IMR-90 (cell line): ENCODE data around the gene NTNG2. TPM values are rescaled to one million over a fixed set of nuclear protein-coding genes. Genes with fewer than 3 reads are reported as not detected.

Experiments used
- ATAC-seq: fragments of 200-7000 bp; cut with Tn5 transposase; 2 replicates; pipeline ENCODE4 v1.9.1; 2020; ENCODE audit warnings: low read depth, mild to moderate bottlenecking, moderate library complexity
- BruUV-seq: library from RNA; stranded (reverse); fragments of 400-500 nt; replicated peaks from 2 replicates; lab custom pipeline; 2021; lab: Mats Ljungman, UMichigan
- CTCF ChIA-PET: fragments of 300-600 bp; formaldehyde crosslinking; extraction: SDS; loops from one replicate; lab custom pipeline; 2021; ENCODE audit warnings: antibody characterized with exemption; lab: Yijun Ruan, JAX
- POLR2A ChIA-PET: fragments of 300-600 bp; sonication (Branson Sonifier 250); formaldehyde crosslinking; loops from one replicate; lab custom pipeline; 2022; ENCODE audit warnings: antibody characterized with exemption; ENCODE audit not compliant: unreplicated experiment; lab: Charles Lee
- DNase-seq: peaks from one replicate; pipeline ENCODE4 v3.0.0; 2013
- H2AFZ ChIP-seq: replicated peaks from 2 replicates; pipeline ENCODE3; 2013; ENCODE audit warnings: low read length, mild to moderate bottlenecking; ENCODE audit not compliant: poor library complexity
- H2AK5ac ChIP-seq: 2 replicates; pipeline ENCODE4 v1.6.1; 2013; ENCODE audit warnings: low read depth, low read length, inconsistent platforms
- H2AK9ac ChIP-seq: replicated peaks from 2 replicates; pipeline ENCODE3; 2013; ENCODE audit warnings: mild to moderate bottlenecking, low read depth, low read length, moderate library complexity; ENCODE audit not compliant: poor library complexity
- H2BK120ac ChIP-seq: 2 replicates; pipeline ENCODE4 v1.6.1; 2013; ENCODE audit warnings: low read depth, low read length, inconsistent platforms
- H2BK15ac ChIP-seq: 3 replicates; pipeline ENCODE4 v1.6.1; 2013; ENCODE audit warnings: low read depth, low read length, inconsistent platforms
- H2BK20ac ChIP-seq: 2 replicates; pipeline ENCODE4 v1.6.1; 2013; ENCODE audit warnings: low read depth, mild to moderate bottlenecking, inconsistent platforms, low read length, moderate library complexity
- H2BK5ac ChIP-seq: 2 replicates; pipeline ENCODE4 v1.6.1; 2013; ENCODE audit warnings: mild to moderate bottlenecking, low read depth, low read length, inconsistent platforms; ENCODE audit not compliant: poor library complexity, severe bottlenecking
- H3K14ac ChIP-seq: replicated peaks from 2 replicates; pipeline ENCODE4 v1.6.1; 2013; ENCODE audit warnings: low read depth, low read length, inconsistent platforms
- H3K18ac ChIP-seq: 2 replicates; pipeline ENCODE4 v1.6.1; 2013; ENCODE audit warnings: low read depth, low read length, control low read depth
- H3K23ac ChIP-seq: 2 replicates; pipeline ENCODE4 v1.6.1; 2013; ENCODE audit warnings: low read depth, low read length, inconsistent platforms
- H3K27ac ChIP-seq: 2 replicates; pipeline ENCODE4 v1.5.1; 2013; ENCODE audit warnings: mild to moderate bottlenecking, control low read depth, low read length; ENCODE audit not compliant: insufficient read depth
- H3K27me3 ChIP-seq: 2 replicates; pipeline ENCODE4 v1.6.1; 2013; ENCODE audit warnings: low read length; ENCODE audit not compliant: control insufficient read depth, insufficient read depth
- H3K36me3 ChIP-seq: 2 replicates; pipeline ENCODE4 v1.6.1; 2013; ENCODE audit warnings: low read length, mixed read lengths; ENCODE audit not compliant: control insufficient read depth, insufficient read depth
- H3K4ac ChIP-seq: 2 replicates; pipeline ENCODE4 v1.6.1; 2013; ENCODE audit warnings: low read depth, low read length, inconsistent platforms
- H3K4me1 ChIP-seq: 2 replicates; pipeline ENCODE4 v1.6.1; 2013; ENCODE audit warnings: low read length, mixed read lengths; ENCODE audit not compliant: control insufficient read depth, insufficient read depth
- H3K4me2 ChIP-seq: 2 replicates; pipeline ENCODE4 v1.6.1; 2013; ENCODE audit warnings: low read depth, mild to moderate bottlenecking, control low read depth, low read length, moderate library complexity
- H3K4me3 ChIP-seq: 2 replicates; pipeline ENCODE4 v1.5.1; 2013; ENCODE audit warnings: low read depth, mild to moderate bottlenecking, control low read depth, low read length, moderate library complexity; ENCODE audit not compliant: insufficient read depth
- H3K56ac ChIP-seq: 2 replicates; pipeline ENCODE4 v1.6.1; 2013; ENCODE audit warnings: low read length, inconsistent platforms; ENCODE audit not compliant: insufficient read depth; ENCODE audit errors: extremely low read depth
- H3K79me1 ChIP-seq, 2 experiments: 2 replicates each; pipeline ENCODE4 v1.6.1; 2013; ENCODE audit warnings: low read length in 2 of 2, inconsistent platforms in 1 of 2, low read depth in 1 of 2
- H3K9ac ChIP-seq: 2 replicates; pipeline ENCODE4 v1.6.1; 2013; ENCODE audit warnings: low read depth, low read length, control low read depth
- H3K9me1 ChIP-seq: 2 replicates; pipeline ENCODE4 v1.6.1; 2013; ENCODE audit warnings: low read length, inconsistent platforms; ENCODE audit not compliant: insufficient read depth
- H3K9me3 ChIP-seq: 2 replicates; pipeline ENCODE4 v1.6.1; 2013; ENCODE audit warnings: low read length; ENCODE audit not compliant: control insufficient read depth, insufficient read depth
- H4K20me1 ChIP-seq: 2 replicates; pipeline ENCODE4 v1.6.1; 2013; ENCODE audit warnings: low read length, inconsistent platforms; ENCODE audit not compliant: insufficient read depth
- H4K5ac ChIP-seq: 2 replicates; pipeline ENCODE4 v1.6.1; 2013; ENCODE audit warnings: mild to moderate bottlenecking, low read depth, low read length, control low read depth
- H4K8ac ChIP-seq, 2 experiments: 2 replicates each; pipeline ENCODE4 v1.6.1; 2013; ENCODE audit warnings: low read depth in 2 of 2, low read length in 2 of 2, control low read depth in 1 of 2, inconsistent platforms in 1 of 2
- H4K91ac ChIP-seq: 2 replicates; pipeline ENCODE4 v1.6.1; 2013; ENCODE audit warnings: low read depth, low read length, inconsistent platforms; ENCODE audit not compliant: insufficient read depth
- CTCF ChIP-seq: conservative IDR thresholded peaks from 2 replicates; pipeline ENCODE4 v1.5.1; 2012; ENCODE audit warnings: mild to moderate bottlenecking, low read depth, low read length, improper control_type of control experiment
- MAZ ChIP-seq: IDR thresholded peaks from 2 replicates; pipeline ENCODE4 v1.6.1; 2012; ENCODE audit warnings: low read depth, mild to moderate bottlenecking, low read length, improper control_type of control experiment, moderate library complexity, borderline replicate concordance
- MXI1 ChIP-seq: IDR thresholded peaks from 2 replicates; pipeline ENCODE4 v1.6.1; 2012; ENCODE audit warnings: low read depth, mild to moderate bottlenecking, low read length, moderate library complexity, borderline replicate concordance
- POLR2A ChIP-seq: IDR thresholded peaks from 2 replicates; pipeline ENCODE4 v1.6.1; 2012; ENCODE audit warnings: mild to moderate bottlenecking, low read depth, low read length
- RAD21 ChIP-seq: IDR thresholded peaks from 2 replicates; pipeline ENCODE4 v1.6.1; 2012; ENCODE audit warnings: low read length, improper control_type of control experiment
- RFX5 ChIP-seq: IDR thresholded peaks from 2 replicates; pipeline ENCODE4 v1.8.0; 2012; ENCODE audit warnings: low read depth, mild to moderate bottlenecking, low read length, moderate library complexity
- SMC3 ChIP-seq: fragments of 150-350 bp; IDR thresholded peaks from 2 replicates; pipeline ENCODE4 v1.6.1; 2016; ENCODE audit warnings: low read depth, mild to moderate bottlenecking, antibody characterized with exemption, low read length, moderate library complexity
- WGBS, 2 experiments: methylation state at CpG; one replicate each; pipeline versions ENCODE4 v1.1.5 to v1.1.7; 2013; ENCODE audit warnings: missing lambda C conversion rate in 2 of 2; ENCODE audit not compliant: insufficient read length in 1 of 2; ENCODE audit errors: extremely low coverage in 2 of 2; 5-methylcytosine and 5-hydroxymethylcytosine counted together
- dilution Hi-C: fragments of 300-500 bp; cut with HindIII; formaldehyde crosslinking; loops from one replicate; pipeline ENCODE4 v1.14.3; 2018; ENCODE audit warnings: low sequenced_read_pairs; ENCODE audit not compliant: unreplicated experiment
- in situ Hi-C: fragments of 300-500 bp; cut with MboI; formaldehyde crosslinking; loops from 3 replicates; pipeline ENCODE4 v1.14.3; 2019; ENCODE audit warnings: low sequenced_read_pairs, inconsistent platforms, mixed read lengths
- intact Hi-C: fragments of 100-400 bp; cut with micrococcal nuclease; formaldehyde crosslinking; loops from 2 replicates; pipeline ENCODE4 v1.10.0; 2022
- polyA plus RNA-seq, 3 experiments: library from polyadenylated mRNA; depleted of rRNA; stranded (reverse); fragments of >200 nt; gene quantifications; 2 replicates each; pipeline ENCODE4 v1.2.3, GENCODE V29; 2012; ENCODE audit warnings: low replicate concordance in 1 of 3
- total RNA-seq: library from RNA; depleted of rRNA; stranded (reverse); fragments of >200 nt; gene quantifications from 2 replicates; pipeline ENCODE4 v1.2.3, GENCODE V29; 2012

Gene NTNG2
- total and polyA plus RNA-seq, 2 of the 4 experiments (the other 2 are of a cell fraction): 0.54 to 0.84 TPM

- Histone ChIP-seq H3K18ac (no peak overlapping the region), H2AK5ac (no peak overlapping the region), H3K4ac (no peak overlapping the region), H2AFZ (peak overlapping the region; percentile 9), H2AK9ac (no peak overlapping the region), H4K91ac (no peak overlapping the region), H4K5ac (no peak overlapping the region), H3K9me3 (no peaks in the 10 kb centered on the region), H3K4me2 (no peak overlapping the region), H3K9ac (no peak overlapping the region), H3K23ac (no peak overlapping the region), H2BK15ac (no peak overlapping the region), H3K9me1 (no peaks in the 10 kb centered on the region), H3K27ac (no peak overlapping the region), H3K4me3 (no peak overlapping the region), H4K8ac (no peak overlapping the region), H3K4me1 (peaks cover 3% of the 10 kb centered on the region; the same call in 1 of the 2 replicates), H3K14ac (no peak overlapping the region), H3K56ac (no peak overlapping the region), H2BK20ac (no peak overlapping the region), H2BK120ac (no peak overlapping the region), H4K20me1 (peaks cover 3% of the 10 kb centered on the region), H2BK5ac (no peak overlapping the region), H3K79me1 (no peaks in the 10 kb centered on the region), H3K36me3 (no peaks in the 10 kb centered on the region), H3K27me3 (peaks cover 56% of the 10 kb centered on the region)
- in situ Hi-C loops: no loop called here
- dilution Hi-C loops: no loop called here
- WGBS, 2 experiments: 75% methylated on average over 2 of the region's 19 CpGs; no CpG with 5 or more reads in 1 of the 2 experiments
- ATAC-seq: peak; percentile 33
- ChIA-PET CTCF (interaction anchor here (0.5 to 1.2 kb wide), 15 partner anchors 11 to 778 kb away, joined by 3 to 11 read pairs (median 3); partner anchors contain the start of gene NTNG2), POLR2A (no interaction called here)
- TF ChIP-seq SMC3: peak; percentile 95
- TF ChIP-seq RFX5: no peak
- peak; percentile 97 for TF ChIP-seq RAD21
- peak; percentile 36; the same call in 1 of the 2 replicates for TF ChIP-seq MAZ
- no peak for TF ChIP-seq MXI1
- TF ChIP-seq POLR2A: peak; percentile 49; the same call in 1 of the 2 replicates
- peak; percentile 94 for TF ChIP-seq CTCF
- BruUV-seq: no TSS peak
- DNase-seq: peak; percentile 56
- intact Hi-C loops: loop anchor here (1.0 kb wide), 2 partner anchors 67 to 474 kb away; no protein-coding TSS in a partner anchor
These were observed 74.2 kb downstream of the NTNG2 start for GRCh38 chr9:132235894-132236661.
